Astrocyte of the spinal cord (primary cell): ENCODE results near the gene PLIN3.
"Not testable (repeated sequence)": the region's sequence is repeated elsewhere in the genome, so short reads cannot be mapped to it uniquely, and the experiment has no call there.

Experiments used
- DNase-seq: peaks from one replicate; pipeline ENCODE4 v3.0.0; 2011; ENCODE audit warnings: low read depth, low spot score
- H3K4me3 ChIP-seq: 2 replicates; pipeline ENCODE4 v1.5.1; 2011; ENCODE audit warnings: low read depth, mild to moderate bottlenecking, low read length, moderate library complexity
- in situ Hi-C: cut with HindIII; loops from 2 replicates; pipeline ENCODE4 v1.10.0; 2017; ENCODE audit warnings: low sequenced_read_pairs
- TF ChIP-seq, protein P1 (sequence below): IDR thresholded peaks from 2 replicates; pipeline ENCODE4 v1.5.1; 2012; ENCODE audit warnings: low read depth, mild to moderate bottlenecking, low read length, inconsistent platforms

PLIN3 gene

DNA sequence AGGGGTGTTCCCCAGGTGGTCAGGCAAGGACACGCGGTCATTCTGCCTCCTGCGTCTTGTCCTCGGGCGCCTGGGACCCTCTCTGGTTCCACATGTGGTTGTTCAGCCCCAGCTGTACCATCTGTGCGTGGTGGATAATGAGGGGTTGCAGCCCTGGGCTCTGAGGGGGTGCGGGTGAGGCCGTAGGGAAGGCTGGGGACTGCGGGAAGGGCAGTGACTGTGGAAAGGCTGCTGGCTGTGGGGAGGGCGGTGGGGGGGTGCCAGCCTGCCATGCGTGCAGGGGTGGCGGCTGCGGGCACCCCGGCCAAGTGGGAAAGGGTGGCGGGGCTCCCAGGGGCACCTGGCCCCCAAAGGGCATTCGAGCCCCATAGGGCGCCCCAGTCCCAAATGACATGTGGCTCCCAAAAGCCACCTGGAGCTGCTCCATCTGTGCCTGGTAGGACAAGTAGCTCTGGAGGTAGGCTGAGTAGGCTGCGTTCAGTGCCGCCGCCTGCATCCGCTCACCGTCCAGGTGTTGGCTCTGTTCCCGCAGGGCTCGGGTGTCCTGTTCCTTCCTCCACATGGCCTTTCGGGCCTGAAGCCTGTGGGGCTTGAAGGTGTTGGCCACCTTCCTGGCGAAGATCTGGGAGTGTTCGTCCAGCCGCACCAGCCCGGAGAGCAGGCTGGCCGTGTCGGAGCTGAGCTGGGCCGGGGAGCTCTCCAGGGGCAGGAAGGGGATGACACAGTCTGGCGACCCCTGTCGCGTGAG lies 51.1 kb downstream of the PLIN3 start:
- TF ChIP-seq, protein P1, sequence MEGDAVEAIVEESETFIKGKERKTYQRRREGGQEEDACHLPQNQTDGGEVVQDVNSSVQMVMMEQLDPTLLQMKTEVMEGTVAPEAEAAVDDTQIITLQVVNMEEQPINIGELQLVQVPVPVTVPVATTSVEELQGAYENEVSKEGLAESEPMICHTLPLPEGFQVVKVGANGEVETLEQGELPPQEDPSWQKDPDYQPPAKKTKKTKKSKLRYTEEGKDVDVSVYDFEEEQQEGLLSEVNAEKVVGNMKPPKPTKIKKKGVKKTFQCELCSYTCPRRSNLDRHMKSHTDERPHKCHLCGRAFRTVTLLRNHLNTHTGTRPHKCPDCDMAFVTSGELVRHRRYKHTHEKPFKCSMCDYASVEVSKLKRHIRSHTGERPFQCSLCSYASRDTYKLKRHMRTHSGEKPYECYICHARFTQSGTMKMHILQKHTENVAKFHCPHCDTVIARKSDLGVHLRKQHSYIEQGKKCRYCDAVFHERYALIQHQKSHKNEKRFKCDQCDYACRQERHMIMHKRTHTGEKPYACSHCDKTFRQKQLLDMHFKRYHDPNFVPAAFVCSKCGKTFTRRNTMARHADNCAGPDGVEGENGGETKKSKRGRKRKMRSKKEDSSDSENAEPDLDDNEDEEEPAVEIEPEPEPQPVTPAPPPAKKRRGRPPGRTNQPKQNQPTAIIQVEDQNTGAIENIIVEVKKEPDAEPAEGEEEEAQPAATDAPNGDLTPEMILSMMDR = no peak
- no peak overlapping the region for H3K4me3 ChIP-seq
- in situ Hi-C loops = no loop called here
- DNase-seq = no peak

DNA sequence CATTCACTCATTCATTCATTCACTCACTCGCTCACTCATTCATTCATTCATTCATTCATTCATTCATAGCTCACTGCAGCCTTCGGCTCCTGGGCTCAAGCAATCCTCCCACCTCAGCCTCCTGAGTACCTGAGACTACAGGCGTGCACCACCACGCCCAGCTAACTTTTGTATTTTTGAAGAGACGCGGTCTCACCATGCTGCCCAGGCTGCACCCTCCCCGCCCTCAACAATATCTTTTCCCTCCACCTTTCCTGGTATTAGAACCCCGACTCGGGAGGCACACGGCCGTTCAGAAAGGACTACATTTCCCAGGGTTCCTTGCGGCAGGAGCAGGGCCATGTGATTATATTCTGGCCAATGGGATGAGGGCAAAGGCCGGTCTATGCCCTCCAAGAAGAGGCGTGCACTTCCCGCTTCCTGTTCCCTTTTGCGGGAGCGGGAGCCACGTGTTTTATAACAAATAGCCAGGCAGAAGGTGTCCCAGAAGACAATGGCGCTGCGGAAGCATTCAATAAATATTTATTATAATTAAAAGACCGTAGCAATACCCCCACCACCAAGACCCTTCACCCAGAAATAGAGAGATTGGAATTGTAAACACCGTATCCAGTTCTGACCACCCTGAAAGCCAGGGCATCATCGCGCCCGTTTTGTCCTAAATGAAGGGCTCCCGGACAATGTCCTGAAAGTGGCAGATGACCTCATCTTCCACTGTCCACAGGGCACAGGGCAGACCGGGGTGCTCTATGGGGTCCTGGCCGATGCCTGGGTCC lies 51.9 kb downstream of the PLIN3 start:
- H3K4me3 ChIP-seq = peak overlapping the region; percentile 1
- peak; percentile 91 for DNase-seq
- TF ChIP-seq, protein P1 = no peak
- in situ Hi-C loops = no loop called here

DNA sequence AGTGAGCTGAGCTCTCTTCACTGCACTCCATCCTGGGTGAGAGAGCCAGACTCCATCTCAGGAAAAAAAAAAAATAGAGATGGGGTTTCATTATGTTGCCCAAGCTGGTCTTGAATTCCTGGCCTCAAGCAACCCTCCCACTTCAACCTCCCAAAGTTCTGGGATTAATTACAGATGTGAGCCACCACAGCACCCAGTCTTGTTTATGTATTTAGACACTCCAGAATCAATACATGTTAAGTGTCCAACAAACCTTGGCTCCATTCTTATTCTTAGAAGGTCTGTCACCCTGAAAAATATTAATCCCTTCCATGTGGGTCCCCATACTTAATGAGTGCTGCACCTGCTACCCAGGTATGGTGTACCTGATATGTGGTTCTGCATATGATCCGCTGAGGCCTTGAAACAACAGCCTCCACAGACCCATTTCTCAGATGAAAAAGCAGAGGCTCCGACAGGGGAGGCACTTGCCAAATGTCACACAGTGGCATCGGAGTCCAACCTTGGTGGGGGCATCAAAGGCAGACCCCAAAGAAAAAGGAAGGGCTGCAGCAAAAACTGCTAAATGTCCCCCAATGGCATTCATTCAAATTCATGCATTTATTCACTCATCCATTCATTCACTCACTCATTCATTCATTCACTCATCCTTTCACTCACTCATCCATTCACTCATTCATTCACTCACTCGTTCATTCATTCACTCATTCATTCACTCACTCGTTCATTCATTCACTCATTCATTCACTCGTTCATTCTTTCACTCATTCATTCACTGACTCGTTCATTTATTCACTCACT lies 52.6 kb downstream of the PLIN3 start:
- DNase-seq = peak; percentile 26
- no peak overlapping the region for H3K4me3 ChIP-seq
- TF ChIP-seq, protein P1 = no peak
- in situ Hi-C loops = no loop called here

DNA sequence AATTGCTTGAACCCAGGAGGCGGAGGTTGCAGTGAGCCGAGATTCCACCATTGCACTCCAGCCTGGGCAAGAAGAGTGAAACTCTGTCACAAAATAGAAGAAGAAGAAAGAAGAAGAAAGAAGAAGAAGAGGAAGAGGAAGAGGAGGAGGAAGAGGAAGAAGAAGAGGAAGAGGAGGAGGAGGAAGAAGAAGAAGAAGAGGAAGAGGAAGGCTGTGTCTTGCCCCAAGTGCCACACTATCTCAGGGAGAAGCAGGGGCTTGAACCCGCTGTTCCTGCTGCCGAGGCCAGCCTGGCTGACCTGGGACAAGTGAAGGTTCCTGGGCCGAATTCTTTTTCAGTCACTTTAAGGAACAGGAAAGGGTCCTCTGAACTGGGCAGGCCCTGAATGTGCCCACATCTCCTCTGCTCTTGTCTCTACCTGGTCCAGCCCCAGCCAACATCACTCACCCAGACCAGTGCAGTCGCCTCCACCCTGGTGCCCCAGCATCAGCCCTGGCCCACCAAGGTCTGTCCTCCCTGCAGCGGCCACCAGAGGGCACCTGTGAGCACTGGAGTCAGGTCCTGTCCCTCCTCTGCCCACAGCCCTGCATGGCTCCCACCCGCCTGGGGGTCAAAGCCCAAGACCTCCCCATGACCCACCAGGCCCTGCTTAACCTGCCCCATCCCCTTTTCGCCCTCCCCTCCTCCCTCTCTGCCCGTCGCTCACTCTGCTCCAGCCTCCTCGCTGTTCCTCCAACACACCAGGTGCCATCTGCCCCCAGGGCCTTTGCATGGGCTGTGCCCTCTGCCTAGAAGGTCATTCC lies 55.9 kb downstream of the PLIN3 start:
- in situ Hi-C loops = no loop called here
- H3K4me3 ChIP-seq = no peak overlapping the region
- TF ChIP-seq, protein P1 = peak; percentile 89
- DNase-seq = peak; percentile 50

DNA sequence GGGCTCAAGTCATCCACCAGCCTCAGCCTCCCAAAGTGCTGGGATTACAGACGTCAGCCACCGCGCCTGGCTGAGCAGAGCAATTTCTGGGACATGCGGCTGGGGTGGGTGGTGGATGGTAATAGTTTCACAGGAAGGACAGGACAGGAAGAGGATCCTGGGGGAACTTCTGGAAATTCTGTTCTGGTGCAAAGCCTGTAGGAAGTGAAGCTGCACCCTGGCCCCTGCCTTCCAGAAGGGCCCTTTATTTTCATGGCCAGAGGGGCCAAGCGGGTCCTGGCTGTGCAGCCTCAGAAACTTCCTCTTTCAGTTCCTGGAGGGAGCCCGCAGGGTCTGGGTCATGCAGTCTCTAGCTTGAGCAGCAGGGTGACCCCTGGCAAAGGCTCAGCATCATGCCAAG lies 60.3 kb downstream of the PLIN3 start:
- TF ChIP-seq, protein P1 = no peak
- in situ Hi-C loops = no loop called here
- H3K4me3 ChIP-seq = no peak overlapping the region
- DNase-seq = no peak

DNA sequence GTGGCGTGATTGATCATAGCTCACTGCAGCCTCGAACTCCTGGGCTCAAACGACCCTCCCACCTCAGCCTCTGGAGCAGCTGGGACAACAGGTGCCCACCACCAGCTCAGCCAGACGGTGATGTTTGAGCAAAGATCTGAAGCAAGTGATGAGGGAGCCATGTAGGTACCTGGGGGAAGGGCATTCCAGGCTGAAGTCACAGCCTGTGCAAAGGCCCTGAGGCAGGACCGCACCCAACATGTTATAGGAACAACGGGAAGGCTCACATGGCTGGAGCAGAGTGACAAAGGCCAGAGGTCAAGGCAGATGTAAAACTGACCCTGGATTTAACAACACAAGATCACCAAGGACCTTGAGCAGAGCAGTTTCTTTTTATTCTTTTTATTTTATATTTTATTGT lies 61.1 kb downstream of the PLIN3 start:
- TF ChIP-seq, protein P1 = no peak
- H3K4me3 ChIP-seq = no peak overlapping the region
- in situ Hi-C loops = no loop called here
- DNase-seq = no peak

DNA sequence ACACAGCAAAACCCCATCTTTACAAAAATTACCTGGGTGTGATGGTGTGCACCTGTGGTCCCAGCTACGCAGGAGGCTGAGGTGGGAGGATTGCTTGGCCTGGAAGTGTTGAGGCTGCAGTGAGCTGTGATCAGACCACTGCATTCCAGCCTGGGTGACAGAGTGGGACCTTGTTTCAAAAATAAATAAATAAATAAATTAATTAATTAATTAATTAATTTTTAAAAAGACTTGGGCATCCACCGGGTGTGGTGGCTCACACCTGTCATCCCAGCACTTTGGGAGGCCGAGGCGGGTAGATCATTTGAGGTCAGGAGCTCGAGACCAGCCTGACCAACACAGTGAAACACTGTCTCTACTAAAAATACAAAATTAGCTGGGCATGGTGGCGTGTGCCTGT lies 62.3 kb downstream of the PLIN3 start:
- in situ Hi-C loops, DNase-seq, H3K4me3 ChIP-seq: not testable (repeated sequence)
